Measurements from ENCODE around the gene OGN. TPM values are rescaled to one million over a fixed set of nuclear protein-coding genes. Genes with fewer than 3 reads are reported as not detected.

The OGN gene
- polyA plus RNA-seq, 6 donors from 2014 or later: 0.09 to 0.57 TPM; not detected in 4

GRCh38 chr9:92353051-92353450, 51.3 kb downstream of the OGN start:
- peaks cover 17 to 24% of the 10 kb centered on the region in 2 donors for H3K36me3 Mint-ChIP-seq
- H3K9me3 Mint-ChIP-seq: peaks cover 0 to 36% (median 22%) of the 10 kb centered on the region in 7 donors
- no peak for DNase-seq
- H3K27me3 Mint-ChIP-seq: no peaks in the 10 kb centered on the region
- ATAC-seq (ENCODE audit: low read depth in 2 of 2): no peak
- peak overlapping the region in 5 of 8 donors; percentile 5 to 58 (median 22) for H3K4me3 Mint-ChIP-seq
- H3K27ac Mint-ChIP-seq: peak overlapping the region in 2 of 6 donors; percentile 25 to 33
- peaks cover 7 to 12% (median 10%) of the 10 kb centered on the region in 3 donors for H3K4me1 Mint-ChIP-seq

GRCh38 chr9:92350740-92351133, 53.6 kb downstream of the OGN start:
- H3K27ac Mint-ChIP-seq: no peak overlapping the region
- H3K9me3 Mint-ChIP-seq: peaks cover 0 to 13% (median 6%) of the 10 kb centered on the region in 7 donors
- ATAC-seq (ENCODE audit: low read depth in 2 of 2): no peak
- H3K27me3 Mint-ChIP-seq: no peaks in the 10 kb centered on the region
- peaks cover 7 to 12% (median 10%) of the 10 kb centered on the region in 3 donors for H3K4me1 Mint-ChIP-seq
- peaks cover 5 to 17% of the 10 kb centered on the region in 2 donors for H3K36me3 Mint-ChIP-seq
- no peak for DNase-seq
- no peak overlapping the region for H3K4me3 Mint-ChIP-seq

- Mint-ChIP-seq H3K36me3 (peaks cover 5 to 17% of the 10 kb centered on the region in 2 donors), H3K4me3 (no peak overlapping the region), H3K4me1 (peaks cover 7 to 12% (median 10%) of the 10 kb centered on the region in 3 donors), H3K27me3 (no peaks in the 10 kb centered on the region), H3K27ac (no peak overlapping the region), H3K9me3 (peaks cover 0 to 9% (median 6%) of the 10 kb centered on the region in 7 donors)
- DNase-seq (no peak), ATAC-seq (ENCODE audit: low read depth in 2 of 2) (no peak)
These were observed 54.3 kb downstream of the OGN start for GRCh38 chr9:92349771-92350739.

- Mint-ChIP-seq H3K4me1 (no peaks in the 10 kb centered on the region), H3K4me3 (no peak overlapping the region), H3K9me3 (peaks cover 3 to 10% (median 7%) of the 10 kb centered on the region in 7 donors), H3K27ac (no peak overlapping the region), H3K36me3 (peaks cover 6 to 20% of the 10 kb centered on the region in 2 donors), H3K27me3 (no peaks in the 10 kb centered on the region)
- DNase-seq (no peak), ATAC-seq (ENCODE audit: low read depth in 2 of 2) (no peak)
These were observed 58.8 kb downstream of the OGN start for GRCh38 chr9:92345582-92345981.

- Mint-ChIP-seq H3K9me3 (peaks cover 3 to 12% (median 7%) of the 10 kb centered on the region in 7 donors), H3K27me3 (no peaks in the 10 kb centered on the region), H3K27ac (no peak overlapping the region), H3K36me3 (peaks cover 14 to 21% of the 10 kb centered on the region in 2 donors), H3K4me1 (no peaks in the 10 kb centered on the region), H3K4me3 (no peak overlapping the region)
- ATAC-seq (ENCODE audit: low read depth in 2 of 2) (no peak), DNase-seq (no peak)
These were observed 61.4 kb downstream of the OGN start for GRCh38 chr9:92342825-92343488.

- no peak for ATAC-seq (ENCODE audit: low read depth in 2 of 2)
- H3K4me1 Mint-ChIP-seq: no peaks in the 10 kb centered on the region
- no peak overlapping the region for H3K27ac Mint-ChIP-seq
- H3K4me3 Mint-ChIP-seq: no peak overlapping the region
- H3K36me3 Mint-ChIP-seq: peaks cover 14 to 21% of the 10 kb centered on the region in 2 donors
- H3K9me3 Mint-ChIP-seq: peaks cover 3 to 12% (median 7%) of the 10 kb centered on the region in 7 donors
- no peak for DNase-seq
- H3K27me3 Mint-ChIP-seq: no peaks in the 10 kb centered on the region
These were observed 62.8 kb downstream of the OGN start for GRCh38 chr9:92341578-92341977.

GRCh38 chr9:92333282-92333634, 71.1 kb downstream of the OGN start:
- Mint-ChIP-seq H3K36me3 (peaks cover under 1 to 8% of the 10 kb centered on the region in 2 donors), H3K27ac (no peak overlapping the region), H3K4me3 (no peak overlapping the region), H3K4me1 (no peaks in the 10 kb centered on the region), H3K27me3 (no peaks in the 10 kb centered on the region), H3K9me3 (no peaks in the 10 kb centered on the region)
- DNase-seq (no peak), ATAC-seq (ENCODE audit: low read depth in 2 of 2) (no peak)

Other genes starting within 250 kb of the OGN start
- 10 to 100 TPM; 30.1 to 54.0 (median 40.8) TPM for gene IARS1, start 110.9 kb downstream of the OGN start, polyA plus RNA-seq (ENCODE audit: low read depth in 6 of 6)
- 10 to 100 TPM; 18.6 to 37.0 (median 26.9) TPM for gene NOL8, start 79.2 kb downstream of the OGN start, polyA plus RNA-seq (ENCODE audit: low read depth in 6 of 6)
- 1 to 10 TPM; 2.9 to 5.3 (median 4.2) TPM for gene CENPP, start 78.6 kb downstream of the OGN start, polyA plus RNA-seq (ENCODE audit: low read depth in 6 of 6)
- under 1 TPM in 3 of 6 donors, not detected in 3; 0.17 to 0.21 (median 0.19) TPM for gene OMD, start 19.9 kb upstream of the OGN start, polyA plus RNA-seq (ENCODE audit: low read depth in 6 of 6)
- under 1 TPM in 1 of 6 donors, not detected in 5; 0.12 TPM for gene ASPN, start 77.9 kb upstream of the OGN start, polyA plus RNA-seq (ENCODE audit: low read depth in 6 of 6)
- gene ECM2, start 131.4 kb upstream of the OGN start, polyA plus RNA-seq (ENCODE audit: low read depth in 6 of 6): under 1 TPM in 1 of 6 donors, not detected in 5; 0.09 TPM

Measured in naive B cell (primary cell).